HepG2 (cell line): ENCODE measurements around the gene FAM168A. TPM values are rescaled to one million over a fixed set of nuclear protein-coding genes. Genes with fewer than 3 reads are reported as not detected.

Experiments used
- ATAC-seq: fragments of 200-7000 bp; cut with Tn5 transposase; 3 replicates; pipeline ENCODE4 v1.9.1; 2020; ENCODE audit warnings: mild to moderate bottlenecking, moderate library complexity
- BruUV-seq: library from RNA; stranded (reverse); fragments of 400-500 nt; replicated peaks from 2 replicates; lab custom pipeline; 2021; lab: Mats Ljungman, UMichigan
- CTCF ChIA-PET: fragments of 300-600 bp; formaldehyde crosslinking; extraction: SDS; loops from one replicate; lab custom pipeline; 2021; ENCODE audit warnings: low total read pairs, inconsistent platforms, low intra/inter-chr PET ratio; lab: Yijun Ruan, JAX
- POLR2A ChIA-PET: fragments of 350-600 bp; sonication (Branson Sonifier 250); formaldehyde crosslinking; loops from one replicate; lab custom pipeline; 2020; ENCODE audit warnings: antibody characterized with exemption, inconsistent platforms; lab: Yijun Ruan, JAX
- DNase-seq: peaks from one replicate; pipeline ENCODE4 v3.0.0-alpha.2; 2015; ENCODE audit warnings: low spot score
- FAIRE-seq: peaks from 3 replicates; lab custom pipeline; 2011; peaks lifted over from hg19 to GRCh38; lab: Jason Lieb, UNC
- H2AFZ ChIP-seq: one replicate; pipeline ENCODE4 v1.6.1; 2011; ENCODE audit warnings: low read length, inconsistent platforms
- H3K27ac ChIP-seq: fragments of 300-600 bp; 3 replicates; pipeline ENCODE4 v1.8.0; 2011; ENCODE audit warnings: mixed run types, mild to moderate bottlenecking, mixed read lengths, low read length, inconsistent platforms; ENCODE audit not compliant: insufficient read depth; ENCODE audit errors: extremely low read length
- H3K27me3 ChIP-seq, 2 experiments: fragments of 200-600 bp in 1 of 2; 2 replicates in 1 of 2; 3 replicates in 1 of 2; pipeline versions ENCODE4 v1.6.0 to v1.8.0; 2011; ENCODE audit warnings: low read length in 2 of 2, mild to moderate bottlenecking in 2 of 2, moderate library complexity in 2 of 2, inconsistent platforms in 1 of 2; ENCODE audit not compliant: insufficient read depth in 2 of 2, control insufficient read depth in 1 of 2
- H3K36me3 ChIP-seq, 2 experiments: fragments of 200-600 bp in 1 of 2; replicated peaks in 1 of 2; 2 replicates in 1 of 2; 3 replicates in 1 of 2; pipeline versions ENCODE4 v1.5.1 to v1.8.0; 2011; ENCODE audit warnings: low read length in 2 of 2, inconsistent platforms in 1 of 2; ENCODE audit not compliant: insufficient read depth in 2 of 2, control insufficient read depth in 1 of 2
- H3K4me1 ChIP-seq: 2 replicates; pipeline ENCODE4 v1.5.1; 2012; ENCODE audit warnings: low read length, inconsistent platforms; ENCODE audit not compliant: insufficient read depth
- H3K4me2 ChIP-seq: 2 replicates; pipeline ENCODE4 v1.6.0; 2011; ENCODE audit warnings: low read depth, low read length, inconsistent platforms
- H3K4me3 ChIP-seq, 3 experiments: fragments of 200-600 bp in 1 of 3; sonication (generic), shearing (Covaris generic) in 1 of 3; replicated peaks in 1 of 3; 2 replicates each; pipeline ENCODE4 v1.5.1; 2011 to 2016; ENCODE audit warnings: low read length in 3 of 3, inconsistent platforms in 2 of 3, low read depth in 2 of 3, mild to moderate bottlenecking in 2 of 3, control low read depth in 1 of 3, mixed read lengths in 1 of 3; ENCODE audit not compliant: insufficient read depth in 1 of 3
- H3K79me2 ChIP-seq: one replicate; pipeline ENCODE4 v1.6.1; 2011; ENCODE audit warnings: low read length, inconsistent platforms; ENCODE audit not compliant: insufficient read depth
- H3K9ac ChIP-seq: 2 replicates; pipeline ENCODE4 v1.6.0; 2011; ENCODE audit warnings: mild to moderate bottlenecking, low read depth, low read length, inconsistent platforms; ENCODE audit not compliant: insufficient read depth
- H3K9me3 ChIP-seq: 2 replicates; pipeline ENCODE4 v1.5.1; 2012; ENCODE audit warnings: mild to moderate bottlenecking, low read length
- H4K20me1 ChIP-seq: 2 replicates; pipeline ENCODE4 v1.6.0; 2011; ENCODE audit warnings: inconsistent platforms, mild to moderate bottlenecking, low read length, moderate library complexity; ENCODE audit not compliant: insufficient read depth
- RBM22 ChIP-seq: fragments of 200-400 bp; formaldehyde crosslinking; optimal IDR thresholded peaks from 2 replicates; pipeline ENCODE3; 2017; ENCODE audit warnings: mild to moderate bottlenecking, low read length, moderate library complexity
- ZFY ChIP-seq: sonication (generic); formaldehyde crosslinking; IDR thresholded peaks from 2 replicates; pipeline ENCODE4 v1.4.0; 2020; ENCODE audit warnings: missing genetic modification reagents
- WGBS: methylation state at CpG from one replicate; pipeline ENCODE4 v1.1.6; 2017; ENCODE audit warnings: low lambda C conversion rate; 5-methylcytosine and 5-hydroxymethylcytosine counted together
- in situ Hi-C: cut with HindIII; loops from 2 replicates; pipeline ENCODE4 v1.10.0; 2017; ENCODE audit warnings: low pct_unique_long_range_greater_than_20kb; ENCODE audit not compliant: extremely low pct_ligation_motif_present
- intact Hi-C: fragments of 100-400 bp; cut with micrococcal nuclease; formaldehyde crosslinking; loops from one replicate; pipeline ENCODE4 v1.10.0; 2022; ENCODE audit not compliant: unreplicated experiment
- polyA plus RNA-seq, 8 experiments: library from polyadenylated mRNA; depleted of rRNA in 3 of 8; stranded (reverse) in 7 of 8; unstranded in 1 of 8; fragments of >200 nt; fragmentation: Illumina TruSeq in 4 of 8; extraction: Trizol in 4 of 8; gene quantifications; 2 replicates each; pipeline versions ENCODE4 v1.2.1 to v1.2.3, GENCODE V29; 2011 to 2016; ENCODE audit warnings: low read depth in 4 of 8, missing spikeins in 1 of 8, mixed read lengths in 1 of 8; ENCODE audit not compliant: insufficient read depth in 1 of 8
- total RNA-seq, 5 experiments: library from RNA; depleted of rRNA; stranded (reverse); fragments of >200 nt; fragmentation: Illumina TruSeq; extraction: Trizol; gene quantifications; 2 replicates each; pipeline ENCODE4 v1.2.3, GENCODE V29; 2016; ENCODE audit warnings: low read depth in 1 of 5
- TF ChIP-seq, protein P1 (sequence below): sonication (generic); formaldehyde crosslinking; IDR thresholded peaks from 2 replicates; pipeline ENCODE4 v1.4.0; 2020; ENCODE audit warnings: missing genetic modification reagents, borderline replicate concordance

FAM168A gene
- total and polyA plus RNA-seq, 2 of the 13 experiments (the other 11 are each of a cell fraction or from before 2014, with no cell fraction given): 13.9 to 15.8 TPM

DNA sequence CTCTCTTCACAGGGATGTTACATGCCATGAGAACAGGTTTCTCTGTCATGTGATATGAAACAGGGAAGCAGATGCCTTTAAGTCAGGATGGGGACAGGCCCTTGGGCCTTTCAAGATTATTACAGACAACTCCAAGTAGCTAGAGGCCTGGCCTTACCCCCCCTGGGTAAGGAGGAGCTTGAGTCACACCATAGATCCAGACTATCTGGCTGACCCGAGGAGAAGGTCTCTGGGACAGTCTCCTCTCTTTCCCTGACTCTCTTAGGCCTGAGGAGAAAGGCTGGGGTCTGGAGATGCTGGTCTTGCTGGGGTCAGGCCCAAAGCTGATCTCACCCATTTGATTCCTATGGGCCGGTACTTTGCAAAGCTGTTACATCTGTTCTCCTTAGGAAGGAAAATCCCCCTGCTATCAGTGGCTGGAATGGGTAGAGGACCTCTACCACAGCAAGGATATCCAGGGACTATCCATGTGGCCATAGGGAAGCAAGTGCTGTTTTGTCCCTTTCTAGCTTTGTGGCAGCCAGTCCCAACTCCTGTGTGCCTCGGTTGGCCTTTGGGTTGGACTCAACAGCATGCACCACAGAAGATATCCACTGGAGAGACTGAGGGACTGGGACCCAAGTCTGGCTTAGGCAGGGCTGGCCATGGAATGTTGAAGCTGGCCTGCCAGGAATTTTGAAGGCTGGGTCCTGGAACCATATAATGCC, 196.5 kb downstream of the FAM168A start:
- H3K9ac ChIP-seq: no peak overlapping the region
- CTCF ChIA-PET: no interaction called here
- H3K9me3 ChIP-seq: no peaks in the 10 kb centered on the region
- no peaks in the 10 kb centered on the region for H4K20me1 ChIP-seq
- intact Hi-C loops: loop anchor here (5.0 to 10.0 kb wide), 2 partner anchors 223 to 531 kb away; no protein-coding TSS in a partner anchor
- POLR2A ChIA-PET: no interaction called here
- peaks cover 8% of the 10 kb centered on the region for H3K4me1 ChIP-seq
- no peaks in the 10 kb centered on the region for H3K27me3 ChIP-seq
- no peak overlapping the region for H3K4me3 ChIP-seq
- BruUV-seq: no TSS peak
- WGBS: 83% methylated on average over 3 of the region's 3 CpGs
- H3K79me2 ChIP-seq: no peaks in the 10 kb centered on the region
- no peak for DNase-seq
- peak; percentile 49 for TF ChIP-seq RBM22
- no peak for TF ChIP-seq ZFY (CRISPR knock-in tag)
- TF ChIP-seq, protein P1, sequence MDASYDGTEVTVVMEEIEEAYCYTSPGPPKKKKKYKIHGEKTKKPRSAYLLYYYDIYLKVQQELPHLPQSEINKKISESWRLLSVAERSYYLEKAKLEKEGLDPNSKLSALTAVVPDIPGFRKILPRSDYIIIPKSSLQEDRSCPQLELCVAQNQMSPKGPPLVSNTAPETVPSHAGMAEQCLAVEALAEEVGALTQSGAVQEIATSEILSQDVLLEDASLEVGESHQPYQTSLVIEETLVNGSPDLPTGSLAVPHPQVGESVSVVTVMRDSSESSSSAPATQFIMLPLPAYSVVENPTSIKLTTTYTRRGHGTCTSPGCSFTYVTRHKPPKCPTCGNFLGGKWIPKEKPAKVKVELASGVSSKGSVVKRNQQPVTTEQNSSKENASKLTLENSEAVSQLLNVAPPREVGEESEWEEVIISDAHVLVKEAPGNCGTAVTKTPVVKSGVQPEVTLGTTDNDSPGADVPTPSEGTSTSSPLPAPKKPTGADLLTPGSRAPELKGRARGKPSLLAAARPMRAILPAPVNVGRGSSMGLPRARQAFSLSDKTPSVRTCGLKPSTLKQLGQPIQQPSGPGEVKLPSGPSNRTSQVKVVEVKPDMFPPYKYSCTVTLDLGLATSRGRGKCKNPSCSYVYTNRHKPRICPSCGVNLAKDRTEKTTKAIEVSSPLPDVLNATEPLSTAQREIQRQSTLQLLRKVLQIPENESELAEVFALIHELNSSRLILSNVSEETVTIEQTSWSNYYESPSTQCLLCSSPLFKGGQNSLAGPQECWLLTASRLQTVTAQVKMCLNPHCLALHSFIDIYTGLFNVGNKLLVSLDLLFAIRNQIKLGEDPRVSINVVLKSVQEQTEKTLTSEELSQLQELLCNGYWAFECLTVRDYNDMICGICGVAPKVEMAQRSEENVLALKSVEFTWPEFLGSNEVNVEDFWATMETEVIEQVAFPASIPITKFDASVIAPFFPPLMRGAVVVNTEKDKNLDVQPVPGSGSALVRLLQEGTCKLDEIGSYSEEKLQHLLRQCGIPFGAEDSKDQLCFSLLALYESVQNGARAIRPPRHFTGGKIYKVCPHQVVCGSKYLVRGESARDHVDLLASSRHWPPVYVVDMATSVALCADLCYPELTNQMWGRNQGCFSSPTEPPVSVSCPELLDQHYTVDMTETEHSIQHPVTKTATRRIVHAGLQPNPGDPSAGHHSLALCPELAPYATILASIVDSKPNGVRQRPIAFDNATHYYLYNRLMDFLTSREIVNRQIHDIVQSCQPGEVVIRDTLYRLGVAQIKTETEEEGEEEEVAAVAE (CRISPR knock-in tag): no peak
- no peak for ATAC-seq
- in situ Hi-C loops: loop anchor here (5.0 to 10.0 kb wide), 2 partner anchors 223 to 261 kb away; no protein-coding TSS in a partner anchor
- no peak overlapping the region for H3K27ac ChIP-seq
- H2AFZ ChIP-seq: no peak overlapping the region
- peaks cover 3 to 4% of the 10 kb centered on the region in 2 experiments; a peak in 3 of 5 replicates for H3K36me3 ChIP-seq
- H3K4me2 ChIP-seq: no peak overlapping the region
- FAIRE-seq: no peak
